GM04503 (cell line): Measurements from ENCODE around the gene ETS1.

Experiments used
- DNase-seq: peaks from one replicate; pipeline ENCODE4 v3.0.0-alpha.2; 2012; ENCODE audit warnings: low read depth

ETS1 gene

DNA sequence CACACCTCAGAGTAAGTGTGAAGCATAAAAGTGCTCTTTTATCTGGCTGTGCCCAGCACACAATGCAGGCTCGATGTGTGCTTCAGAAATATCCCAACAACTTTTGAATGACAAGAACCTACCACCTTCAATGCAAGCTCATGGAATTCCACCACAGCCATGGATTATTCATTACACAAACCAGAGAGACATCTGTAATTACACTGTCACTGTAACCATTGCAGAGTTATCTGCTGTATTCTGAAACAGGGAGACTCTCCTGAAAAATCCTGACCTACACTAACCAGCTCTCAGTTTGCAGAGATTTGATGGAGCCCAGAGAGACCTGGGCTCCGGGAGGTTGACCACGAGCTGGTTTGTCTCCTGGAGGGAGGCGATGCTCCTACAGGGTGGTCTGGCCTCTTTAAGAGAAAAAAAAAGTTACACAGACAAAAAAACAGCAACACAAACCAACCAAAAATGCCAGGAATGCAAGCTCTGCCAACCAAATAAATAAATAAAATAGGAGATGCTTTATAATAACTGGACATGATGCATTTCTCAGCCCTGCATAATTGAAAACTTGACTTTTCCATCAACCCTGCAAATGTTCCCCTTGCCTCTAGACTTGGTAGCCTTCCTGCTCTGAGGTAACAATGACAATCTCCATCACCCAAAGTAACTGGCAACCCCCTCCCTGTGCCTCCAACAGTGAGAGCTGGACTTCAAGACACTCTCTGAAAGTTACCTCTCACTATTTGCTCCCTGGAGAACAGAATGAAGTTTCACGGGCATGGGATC, 69.7 kb downstream of the ETS1 start:
- DNase-seq: no peak

DNA sequence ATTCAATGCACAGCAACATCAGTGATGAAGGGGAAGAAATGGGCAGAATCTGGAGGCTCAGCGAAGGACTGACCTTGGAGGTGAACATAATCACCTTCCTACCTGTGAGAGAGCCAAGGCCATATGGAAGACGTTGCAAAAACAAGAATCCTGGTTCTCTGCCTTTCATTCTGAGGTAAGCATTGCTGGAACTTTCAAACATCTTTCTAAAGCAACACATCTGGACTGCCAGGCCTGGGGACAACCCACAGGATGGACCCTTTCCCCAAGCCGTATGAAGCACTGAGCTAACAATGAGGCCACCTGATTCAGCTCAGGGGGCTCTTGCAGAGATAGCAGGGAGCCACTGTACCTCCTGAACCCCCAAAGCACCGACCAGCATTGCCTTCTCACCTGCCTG, 70.5 kb downstream of the ETS1 start:
- DNase-seq: no peak

DNA sequence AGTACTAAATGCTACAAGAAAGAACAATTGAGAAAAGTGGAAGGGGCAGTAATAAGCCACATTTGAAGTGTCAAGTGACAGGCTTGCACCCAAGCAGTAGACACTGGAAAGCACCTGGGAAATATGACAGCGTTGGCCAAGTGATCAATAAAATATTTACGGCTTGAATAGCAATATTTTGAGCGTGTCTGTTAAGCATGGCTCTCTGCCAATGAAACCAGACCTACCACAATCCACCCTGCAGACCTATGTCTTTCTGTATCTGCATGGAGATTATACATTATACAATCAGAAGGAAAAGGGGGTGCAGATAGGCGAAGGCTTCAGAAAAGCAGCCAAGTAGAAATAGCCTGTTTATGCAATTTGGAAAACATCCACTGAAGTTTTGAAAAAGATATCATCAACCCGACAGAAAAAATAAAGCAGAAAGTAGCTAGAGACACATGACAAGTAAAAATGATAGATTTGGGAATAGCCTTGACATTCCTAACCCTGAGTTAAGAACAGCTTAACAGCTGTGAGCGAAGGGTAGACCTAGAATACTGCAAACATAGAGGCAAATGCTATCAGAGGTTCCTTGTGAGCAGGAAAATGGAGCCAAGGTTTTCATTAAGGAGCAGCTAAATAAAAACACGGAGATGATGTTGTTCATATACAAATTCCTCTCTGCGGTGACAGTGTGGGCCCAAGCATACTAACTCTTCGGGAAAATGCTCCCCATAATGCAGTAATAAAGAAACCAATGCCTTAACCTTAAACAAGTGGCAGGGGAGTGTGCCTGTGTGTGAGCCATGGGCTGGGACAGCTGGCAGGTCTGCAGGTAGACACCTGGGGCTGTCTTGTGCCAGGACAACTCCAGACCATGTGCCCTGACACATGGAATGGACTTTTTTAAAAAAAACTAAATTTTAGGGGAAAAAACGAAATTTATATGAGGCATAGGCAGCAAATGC, 71.3 kb downstream of the ETS1 start:
- DNase-seq: no peak

- no peak for DNase-seq
Observed at GRCh38 chr11:128515086-128515485, 72.3 kb downstream of the ETS1 start.

DNA sequence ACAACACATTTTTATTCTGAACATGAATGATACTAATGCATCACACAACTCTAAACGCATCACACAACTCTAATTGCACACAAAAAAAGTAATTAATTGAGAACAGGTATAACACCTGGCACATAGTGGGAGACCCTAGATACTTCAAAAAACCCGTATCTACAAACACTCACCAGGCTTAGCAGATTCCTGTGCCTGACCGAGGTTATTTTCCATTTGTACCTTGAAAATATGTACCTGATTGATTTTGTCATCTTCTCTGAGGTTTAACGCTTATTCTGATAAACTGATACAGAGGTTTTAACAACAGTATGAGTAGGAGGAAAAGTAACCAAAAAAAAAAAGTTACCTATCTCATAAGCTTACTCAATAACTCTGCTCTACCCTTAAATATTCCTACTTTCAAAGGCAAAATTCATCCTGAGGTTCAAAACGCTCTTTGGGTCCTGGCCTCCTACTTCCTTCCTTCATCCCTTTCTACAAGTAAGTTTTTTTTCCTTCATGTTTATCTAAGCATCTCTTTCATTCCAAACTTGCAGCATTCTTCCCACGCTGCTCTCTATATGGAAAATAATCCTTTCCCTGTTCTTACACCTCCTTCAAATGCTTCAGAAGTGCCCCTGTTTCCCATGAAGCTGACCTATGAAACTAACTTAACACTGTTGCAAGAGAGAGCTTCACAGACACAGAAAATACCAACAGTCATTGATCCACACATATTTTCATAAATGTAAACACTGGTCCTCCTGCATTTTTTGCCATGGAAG, 73.3 kb downstream of the ETS1 start:
- DNase-seq: no peak

DNA sequence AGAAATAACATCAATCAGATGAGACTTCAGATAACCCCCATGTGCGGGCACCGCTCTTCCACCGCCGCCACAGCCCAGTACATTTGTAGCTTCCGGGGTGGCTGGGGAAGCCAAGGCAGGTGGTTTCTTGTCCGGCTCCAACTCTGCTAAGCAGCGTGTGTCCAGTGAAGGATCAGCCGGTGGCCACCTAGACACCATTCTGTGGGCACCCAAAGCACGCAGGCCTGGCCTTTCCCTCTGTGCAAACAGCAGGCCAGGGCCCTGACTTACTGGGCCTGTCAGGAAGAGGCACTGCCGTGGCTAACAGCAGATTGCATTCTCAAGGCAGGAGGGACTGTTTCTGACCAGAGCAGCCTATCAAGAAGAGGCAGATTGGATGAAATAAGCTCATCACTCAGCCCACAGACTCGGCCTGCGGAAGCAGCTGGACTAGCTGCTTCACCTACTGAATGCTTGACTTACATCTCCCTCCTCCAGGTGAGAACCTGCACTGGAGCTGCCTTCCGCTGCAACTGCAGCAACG, 74.8 kb downstream of the ETS1 start:
- no peak for DNase-seq

GRCh38 chr11:128511712-128512111, 75.6 kb downstream of the ETS1 start:
- DNase-seq: no peak

GRCh38 chr11:128509621-128510389, 77.6 kb downstream of the ETS1 start:
- no peak for DNase-seq

DNA sequence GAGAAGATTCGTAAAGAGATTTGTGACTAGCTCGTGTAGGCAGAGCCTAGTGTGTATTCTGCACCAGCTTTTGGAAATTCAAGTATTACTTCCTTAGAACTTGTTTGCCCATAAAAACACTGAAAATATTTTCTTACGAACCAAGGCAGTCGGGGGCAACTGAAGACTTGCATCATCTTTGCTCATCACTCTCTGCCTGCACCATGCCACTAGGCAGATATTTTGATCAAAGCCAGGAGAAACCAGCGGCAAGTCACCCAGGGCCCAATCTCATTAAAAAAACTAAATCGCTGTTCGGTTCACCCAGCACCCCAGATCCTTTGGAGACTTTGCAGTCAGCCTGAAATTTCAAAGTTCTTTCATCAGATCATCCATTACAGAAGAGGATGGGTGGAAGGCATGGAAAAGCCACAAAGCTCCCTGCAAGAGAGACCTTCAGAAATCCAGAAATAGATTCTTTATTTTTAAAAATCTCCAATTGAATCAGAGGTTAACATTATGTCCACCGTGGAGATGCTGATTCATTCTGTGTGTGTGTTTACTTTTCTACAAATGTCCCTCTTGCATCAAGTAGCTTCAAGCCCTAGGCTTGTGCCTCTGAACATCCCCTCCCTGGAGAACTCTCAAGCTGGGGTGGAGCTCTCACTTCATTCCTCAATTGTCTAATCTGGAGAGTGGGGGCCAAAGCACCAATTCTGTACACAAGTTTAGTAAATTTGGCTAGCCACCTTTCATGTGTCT, 78.4 kb downstream of the ETS1 start:
- no peak for DNase-seq

DNA sequence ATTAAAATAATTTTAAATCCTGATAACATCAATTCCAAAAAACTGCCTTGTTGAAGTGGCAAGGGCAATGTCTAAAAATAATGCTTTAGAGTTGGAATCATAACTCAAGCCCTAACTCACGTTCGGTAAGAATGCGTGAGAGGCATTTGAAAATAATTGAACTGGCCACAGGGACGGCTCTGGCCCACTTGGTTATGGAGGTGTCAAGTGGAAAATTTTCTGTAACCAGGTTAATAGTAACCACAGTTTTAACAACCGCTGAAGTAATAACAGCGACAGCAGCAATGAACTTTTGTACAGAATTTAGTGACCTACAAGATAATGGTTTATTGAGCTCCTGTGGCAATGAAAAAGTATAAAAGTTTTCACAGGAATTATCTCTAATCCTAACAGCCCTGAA, 79.4 kb downstream of the ETS1 start:
- DNase-seq: no peak

DNA sequence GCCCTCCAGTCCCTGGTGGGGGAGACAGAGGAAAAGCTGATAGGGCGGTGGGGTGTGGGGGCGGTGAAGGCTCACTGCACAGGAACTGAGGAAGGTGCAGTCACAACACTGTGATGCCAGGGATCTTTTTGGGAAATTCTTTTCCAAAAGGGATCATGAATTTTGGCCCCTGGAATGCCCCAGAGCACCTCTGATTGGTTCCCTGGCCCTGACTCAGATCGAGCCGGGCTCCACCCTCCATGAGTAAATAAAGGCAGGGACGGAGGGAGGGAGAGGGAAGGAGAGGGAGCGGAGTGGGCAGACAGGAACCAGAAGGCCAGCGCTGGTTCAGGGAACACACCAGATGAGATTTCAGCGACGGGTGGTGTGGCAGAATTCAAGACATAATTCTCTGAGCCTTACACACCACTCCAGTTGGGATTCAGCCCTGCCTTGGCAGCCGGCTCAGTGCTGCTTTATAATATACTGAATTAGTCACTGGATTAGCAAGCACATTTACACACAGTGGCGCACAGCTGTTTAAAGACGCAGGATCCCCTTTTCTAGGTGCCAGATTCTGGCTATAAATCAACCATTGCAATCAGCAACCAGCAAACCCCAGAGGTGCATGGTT, 80.3 kb downstream of the ETS1 start:
- peak; percentile 95 for DNase-seq

DNA sequence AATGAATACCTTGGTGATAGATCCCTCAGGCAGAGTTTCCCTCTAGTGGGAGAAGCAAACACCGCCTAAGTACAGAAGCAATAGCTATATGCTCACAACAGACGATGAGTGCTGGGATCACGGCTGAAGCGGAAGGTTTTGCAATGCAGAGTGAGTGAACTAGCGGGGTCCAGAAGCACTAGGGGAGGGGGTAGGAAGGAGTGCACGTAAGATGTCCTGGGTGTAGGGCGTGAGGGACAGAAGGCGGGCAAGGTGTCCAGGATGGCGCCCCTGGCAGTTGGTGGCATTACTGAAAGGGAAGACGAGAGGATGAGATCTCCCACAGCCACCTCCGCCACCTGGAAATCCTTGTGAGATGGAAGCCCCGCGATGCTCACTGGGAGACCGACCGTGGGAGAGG, 81.0 kb downstream of the ETS1 start:
- no peak for DNase-seq

DNA sequence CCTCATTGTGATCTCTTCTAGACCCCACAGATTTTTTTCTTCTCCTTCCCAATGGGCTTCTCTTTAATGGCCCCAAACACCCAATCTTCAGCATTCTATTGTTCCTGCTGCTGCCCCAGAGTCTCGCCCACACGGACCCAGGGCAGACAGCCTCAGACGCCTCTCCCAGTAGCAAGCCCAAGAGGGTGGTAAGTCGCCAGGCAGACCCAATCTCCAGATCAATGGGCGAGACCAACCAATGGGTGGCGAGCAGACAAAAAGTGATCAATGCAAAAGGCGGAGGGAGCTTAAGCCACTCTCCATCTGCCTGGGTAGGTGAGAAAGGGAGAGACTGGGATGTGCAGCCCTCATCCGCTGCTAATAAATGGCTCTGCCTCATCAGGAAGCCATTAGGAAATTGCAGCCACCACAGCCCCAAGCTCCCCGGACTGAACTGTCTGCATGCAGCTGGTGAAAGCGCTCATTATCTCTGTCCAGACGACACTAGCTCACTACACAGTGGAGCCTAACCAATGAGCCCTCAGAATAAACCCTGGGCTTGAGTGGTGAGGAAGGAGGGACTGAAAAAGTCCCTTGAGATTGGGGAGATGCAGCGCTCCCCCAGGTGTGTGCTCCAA, 81.8 kb downstream of the ETS1 start:
- no peak for DNase-seq

GRCh38 chr11:128504486-128504885, 82.9 kb downstream of the ETS1 start:
- DNase-seq: no peak

DNA sequence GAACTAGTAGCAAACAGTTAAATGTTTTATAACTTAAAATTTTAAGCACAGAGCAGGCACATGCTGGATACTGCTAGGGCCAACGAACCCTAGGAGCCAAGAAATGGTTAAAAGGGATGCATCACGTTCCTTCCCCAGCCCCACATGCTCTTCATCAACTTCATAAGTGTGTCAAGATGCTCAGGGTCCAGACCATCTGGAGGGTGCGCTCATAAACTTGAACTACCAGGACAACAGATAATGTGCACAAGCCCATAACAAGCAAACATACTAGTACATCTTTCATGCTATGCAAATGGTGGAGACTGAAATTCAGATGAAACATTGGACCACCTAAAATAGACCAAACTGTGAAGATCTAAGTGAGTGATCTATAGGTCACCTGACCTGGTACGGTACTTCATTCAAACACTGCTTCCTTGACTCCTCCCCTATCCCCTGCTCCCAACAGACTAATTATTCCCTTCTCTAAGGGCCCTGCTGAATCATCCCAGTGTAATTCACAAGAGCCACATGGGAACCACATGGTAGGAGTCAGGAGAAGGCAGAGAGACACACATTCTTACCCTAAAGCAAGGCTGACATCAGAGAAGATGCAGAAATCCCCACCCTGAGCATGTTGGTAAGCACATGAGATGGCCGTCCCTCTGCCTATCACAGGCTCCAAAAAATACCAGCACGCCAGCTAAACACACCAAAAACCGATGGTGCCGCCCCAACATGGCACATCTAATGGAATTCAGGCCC, 83.9 kb downstream of the ETS1 start:
- DNase-seq: peak; percentile 94

GRCh38 chr11:128502726-128503125, 84.6 kb downstream of the ETS1 start:
- peak; percentile 70 for DNase-seq

DNA sequence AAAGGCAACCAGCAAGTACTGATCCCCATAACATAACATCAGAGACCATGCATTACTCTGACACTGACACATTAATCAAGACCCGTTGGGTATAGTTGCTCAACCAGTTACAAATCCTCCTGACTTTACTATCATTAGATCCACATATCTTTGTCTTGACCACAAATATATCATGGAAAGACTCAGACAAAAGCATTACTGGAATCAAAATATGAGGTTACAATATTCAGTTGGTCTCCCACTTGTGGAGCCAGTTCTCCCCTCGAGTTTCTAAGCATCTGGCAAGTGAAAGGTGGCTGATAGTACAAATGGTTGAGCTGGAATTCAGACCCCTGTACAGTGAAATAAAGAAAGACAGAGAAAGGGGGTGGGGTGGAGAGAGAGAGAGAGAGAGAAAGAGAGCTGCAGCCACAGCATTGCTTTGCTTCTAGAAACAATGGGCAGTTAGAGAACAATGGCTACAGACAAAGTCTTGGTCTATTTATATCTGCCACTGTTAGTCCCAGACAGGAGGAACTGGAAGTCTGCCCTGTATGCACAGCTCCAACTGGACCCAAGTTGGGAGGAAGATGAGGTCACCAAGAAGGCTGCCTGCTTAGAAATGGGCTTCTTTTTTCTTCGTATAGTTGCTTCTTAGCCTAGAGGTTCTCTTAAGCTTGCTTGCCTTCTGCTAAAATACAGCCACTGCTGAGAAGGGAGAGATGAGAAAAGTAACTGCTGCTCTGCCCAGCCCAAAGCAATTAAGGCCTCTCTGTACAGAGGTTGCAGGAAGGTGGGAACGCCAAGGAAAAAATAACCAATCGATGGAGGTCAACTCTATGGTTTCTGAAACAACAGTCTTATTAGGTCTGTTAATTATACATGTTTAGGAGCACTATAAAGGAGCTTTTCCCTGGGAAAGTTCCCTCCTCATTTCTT, 85.5 kb downstream of the ETS1 start:
- DNase-seq: no peak

DNA sequence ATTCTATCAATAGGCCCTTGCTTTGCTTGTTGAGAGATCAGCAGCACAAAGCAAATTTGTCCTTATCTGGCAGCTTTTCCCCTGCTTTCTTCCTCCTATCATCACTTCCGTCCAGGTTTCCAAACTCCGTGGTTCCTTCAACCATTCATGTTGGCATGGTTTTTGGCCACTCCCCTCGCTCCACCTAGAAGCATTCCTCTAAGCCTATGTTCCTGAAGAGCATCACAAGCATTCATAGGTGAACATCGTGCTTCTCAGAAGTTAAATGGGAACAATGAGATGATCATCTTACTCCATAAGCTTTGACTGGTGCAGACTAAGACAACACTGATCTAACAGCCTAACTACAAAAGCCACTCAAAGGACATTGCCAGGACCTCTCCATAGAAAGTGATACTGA, 86.3 kb downstream of the ETS1 start:
- no peak for DNase-seq
